HUES6 (cell line): ENCODE results near the gene TSSK1B.

Experiments used
- H3K27ac ChIP-seq: 2 replicates; pipeline ENCODE4 v1.7.0; 2013; ENCODE audit warnings: low read depth, mild to moderate bottlenecking, low read length, inconsistent platforms
- H3K27me3 ChIP-seq: 2 replicates; pipeline ENCODE4 v1.6.1; 2013; ENCODE audit warnings: low read length; ENCODE audit not compliant: control insufficient read depth, insufficient read depth
- H3K36me3 ChIP-seq: 2 replicates; pipeline ENCODE4 v1.6.1; 2013; ENCODE audit warnings: low read length; ENCODE audit not compliant: control insufficient read depth, insufficient read depth
- H3K4me1 ChIP-seq: 2 replicates; pipeline ENCODE4 v1.6.1; 2013; ENCODE audit warnings: low read length; ENCODE audit not compliant: control insufficient read depth, insufficient read depth
- H3K4me3 ChIP-seq: 2 replicates; pipeline ENCODE4 v1.5.1; 2013; ENCODE audit warnings: low read depth, low read length
- H3K9ac ChIP-seq: one replicate; pipeline ENCODE4 v1.6.1; 2013; ENCODE audit warnings: mild to moderate bottlenecking, low read length
- H3K9me3 ChIP-seq: 2 replicates; pipeline ENCODE4 v1.6.1; 2013; ENCODE audit warnings: low read depth, low read length; ENCODE audit not compliant: control insufficient read depth, insufficient read depth

Gene TSSK1B

GRCh38 chr5:113447498-113448050 is 12.8 kb upstream of the TSSK1B start:
- Histone ChIP-seq H3K27me3 (no peaks in the 10 kb centered on the region), H3K9ac (no peak overlapping the region), H3K4me1 (no peaks in the 10 kb centered on the region), H3K9me3 (0 out of 2 replicates have a peak, but pooled peaks cover 5% of the 10 kb centered on the region), H3K36me3 (no peaks in the 10 kb centered on the region), H3K4me3 (no peak overlapping the region), H3K27ac (no peak overlapping the region)

GRCh38 chr5:113446358-113446927 is 11.7 kb upstream of the TSSK1B start:
- Histone ChIP-seq H3K27me3 (no peaks in the 10 kb centered on the region), H3K9me3 (0 out of 2 replicates have a peak, but pooled peaks cover 5% of the 10 kb centered on the region), H3K9ac (no peak overlapping the region), H3K4me3 (no peak overlapping the region), H3K4me1 (no peaks in the 10 kb centered on the region), H3K36me3 (no peaks in the 10 kb centered on the region), H3K27ac (no peak overlapping the region)

GRCh38 chr5:113437111-113437510 is 2.3 kb upstream of the TSSK1B start:
- Histone ChIP-seq H3K4me1 (no peaks in the 10 kb centered on the region), H3K9ac (no peak overlapping the region), H3K27ac (no peak overlapping the region)

GRCh38 chr5:113435575-113435974 is 786 bp upstream of the TSSK1B start:
- H3K27me3 ChIP-seq = no peaks in the 10 kb centered on the region
- no peaks in the 10 kb centered on the region for H3K36me3 ChIP-seq
- no peak overlapping the region for H3K9ac ChIP-seq
- H3K9me3 ChIP-seq = no peaks in the 10 kb centered on the region; the same call in 1 of the 2 replicates
- H3K4me1 ChIP-seq = no peaks in the 10 kb centered on the region
- H3K4me3 ChIP-seq = no peak overlapping the region
- no peak overlapping the region for H3K27ac ChIP-seq

More at GRCh38 chr5:113437111-113437510, 2.3 kb upstream of the TSSK1B start:
- no peaks in the 10 kb centered on the region for H3K27me3 ChIP-seq
- H3K9me3 ChIP-seq = no peaks in the 10 kb centered on the region; the same call in 1 of the 2 replicates
- H3K36me3 ChIP-seq = no peaks in the 10 kb centered on the region
- no peak overlapping the region for H3K4me3 ChIP-seq

- H3K4me3 ChIP-seq = no peak overlapping the region
- H3K36me3 ChIP-seq = no peaks in the 10 kb centered on the region
- H3K27ac ChIP-seq = no peak overlapping the region
- H3K4me1 ChIP-seq = no peaks in the 10 kb centered on the region
- H3K9me3 ChIP-seq = no peaks in the 10 kb centered on the region; the same call in 1 of the 2 replicates
- no peaks in the 10 kb centered on the region for H3K27me3 ChIP-seq
- H3K9ac ChIP-seq = no peak overlapping the region
Observed at GRCh38 chr5:113433862-113434612, 752 bp downstream of the TSSK1B start.

- no peaks in the 10 kb centered on the region for H3K4me1 ChIP-seq
- H3K36me3 ChIP-seq = no peaks in the 10 kb centered on the region
- no peak overlapping the region for H3K27ac ChIP-seq
- H3K9ac ChIP-seq = no peak overlapping the region
- H3K9me3 ChIP-seq = no peaks in the 10 kb centered on the region; the same call in 1 of the 2 replicates
- H3K27me3 ChIP-seq = no peaks in the 10 kb centered on the region
- no peak overlapping the region for H3K4me3 ChIP-seq
Observed at GRCh38 chr5:113433071-113433470, 1.7 kb downstream of the TSSK1B start.

- H3K36me3 ChIP-seq = no peaks in the 10 kb centered on the region
- H3K9me3 ChIP-seq = no peaks in the 10 kb centered on the region
- no peak overlapping the region for H3K4me3 ChIP-seq
- no peak overlapping the region for H3K9ac ChIP-seq
- H3K27ac ChIP-seq = no peak overlapping the region
- H3K4me1 ChIP-seq = no peaks in the 10 kb centered on the region
- no peaks in the 10 kb centered on the region for H3K27me3 ChIP-seq
Observed at GRCh38 chr5:113427871-113428574, 6.8 kb downstream of the TSSK1B start.

- H3K9ac ChIP-seq = no peak overlapping the region
- H3K27ac ChIP-seq = no peak overlapping the region
- no peak overlapping the region for H3K4me3 ChIP-seq
- H3K27me3 ChIP-seq = no peaks in the 10 kb centered on the region
- no peaks in the 10 kb centered on the region for H3K4me1 ChIP-seq
- H3K9me3 ChIP-seq = no peaks in the 10 kb centered on the region
- no peaks in the 10 kb centered on the region for H3K36me3 ChIP-seq
Observed at GRCh38 chr5:113425909-113426308, 8.9 kb downstream of the TSSK1B start.

GRCh38 chr5:113421693-113422092 is 13.1 kb downstream of the TSSK1B start:
- no peak overlapping the region for H3K9ac ChIP-seq
- H3K4me3 ChIP-seq = no peak overlapping the region
- no peaks in the 10 kb centered on the region for H3K4me1 ChIP-seq
- no peaks in the 10 kb centered on the region for H3K36me3 ChIP-seq
- H3K27ac ChIP-seq = no peak overlapping the region
- H3K9me3 ChIP-seq = no peaks in the 10 kb centered on the region
- no peaks in the 10 kb centered on the region for H3K27me3 ChIP-seq

- Histone ChIP-seq H3K4me3 (no peak overlapping the region), H3K9ac (no peak overlapping the region), H3K4me1 (no peaks in the 10 kb centered on the region), H3K9me3 (no peaks in the 10 kb centered on the region), H3K27ac (no peak overlapping the region), H3K36me3 (no peaks in the 10 kb centered on the region), H3K27me3 (no peaks in the 10 kb centered on the region)
Observed at GRCh38 chr5:113405530-113405929, 29.3 kb downstream of the TSSK1B start.

- Histone ChIP-seq H3K27me3 (no peaks in the 10 kb centered on the region), H3K4me3 (no peak overlapping the region), H3K27ac (no peak overlapping the region), H3K4me1 (no peaks in the 10 kb centered on the region), H3K9me3 (no peaks in the 10 kb centered on the region), H3K36me3 (no peaks in the 10 kb centered on the region), H3K9ac (no peak overlapping the region)
Observed at GRCh38 chr5:113404269-113404668, 30.5 kb downstream of the TSSK1B start.
